Caco-2 (cell line): ENCODE measurements around the gene GPR137B. TPM values are rescaled to one million over a fixed set of nuclear protein-coding genes. Genes with fewer than 3 reads are reported as not detected.

Experiments used
- BruUV-seq: library from RNA; stranded (reverse); fragments of 400-500 nt; replicated peaks from 2 replicates; lab custom pipeline; 2021; lab: Mats Ljungman, UMichigan
- CTCF ChIA-PET: fragments of 300-600 bp; sonication (Branson Sonifier 250); formaldehyde crosslinking; loops from one replicate; lab custom pipeline; 2022; ENCODE audit warnings: antibody characterized with exemption; lab: Charles Lee
- POLR2A ChIA-PET: fragments of 300-600 bp; sonication (Branson Sonifier 250); formaldehyde crosslinking; loops from one replicate; lab custom pipeline; 2022; ENCODE audit warnings: antibody characterized with exemption; lab: Charles Lee
- DNase-seq, 2 experiments: peaks; one replicate each; pipeline versions ENCODE4 v3.0.0 to v3.0.0-alpha.2; 2020 to 2022
- H3K27me3 ChIP-seq: replicated peaks from 2 replicates; pipeline ENCODE4 v1.6.0; 2011; ENCODE audit warnings: low read length; ENCODE audit not compliant: control insufficient read depth, insufficient read depth
- H3K36me3 ChIP-seq: 2 replicates; pipeline ENCODE4 v1.5.1; 2011; ENCODE audit warnings: low read length; ENCODE audit not compliant: control insufficient read depth, insufficient read depth
- H3K4me1 ChIP-seq: fragments of 250-450 bp; sonication (Bioruptor Pico); 2 replicates; pipeline ENCODE4 v1.5.1; 2020; ENCODE audit warnings: mild to moderate bottlenecking
- H3K4me3 ChIP-seq: 2 replicates; pipeline ENCODE4 v1.5.1; 2011; ENCODE audit warnings: low read depth, mild to moderate bottlenecking, control low read depth, low read length
- H3K9me3 ChIP-seq: fragments of 250-450 bp; sonication (Bioruptor Pico); 2 replicates; pipeline ENCODE4 v1.5.1; 2020; ENCODE audit warnings: mild to moderate bottlenecking, moderate library complexity
- H3K27ac Mint-ChIP-seq: one replicate; pipeline ENCODE4 v1.8.0; 2022; ENCODE audit warnings: mixed read lengths; ENCODE audit not compliant: unreplicated experiment
- H3K27me3 Mint-ChIP-seq: one replicate; pipeline ENCODE4 v1.8.0; 2022; ENCODE audit warnings: mixed read lengths; ENCODE audit not compliant: insufficient read depth, unreplicated experiment
- H3K36me3 Mint-ChIP-seq: one replicate; pipeline ENCODE4 v1.8.0; 2022; ENCODE audit warnings: mild to moderate bottlenecking, mixed read lengths; ENCODE audit not compliant: insufficient read depth, unreplicated experiment
- H3K4me1 Mint-ChIP-seq: one replicate; pipeline ENCODE4 v1.8.0; 2022; ENCODE audit warnings: low read depth, mixed read lengths; ENCODE audit not compliant: unreplicated experiment
- H3K4me3 Mint-ChIP-seq: one replicate; pipeline ENCODE4 v1.8.0; 2022; ENCODE audit warnings: mild to moderate bottlenecking, moderate library complexity, mixed read lengths; ENCODE audit not compliant: unreplicated experiment
- H3K9me3 Mint-ChIP-seq: one replicate; pipeline ENCODE4 v1.8.0; 2022; ENCODE audit warnings: mixed read lengths; ENCODE audit not compliant: unreplicated experiment
- intact Hi-C: fragments of 100-400 bp; cut with micrococcal nuclease; formaldehyde crosslinking; loops from one replicate; pipeline ENCODE4 v1.10.0; 2022; ENCODE audit not compliant: unreplicated experiment
- total RNA-seq: library from RNA; stranded (reverse); gene quantifications from 2 replicates; pipeline ENCODE4 v1.2.3, GENCODE V29; 2022
- TF ChIP-seq, protein P1 (sequence below), 2 experiments: fragments of 200-600 bp in 1 of 2; IDR thresholded peaks; 1 replicate in 1 of 2; 2 replicates in 1 of 2; pipeline versions ENCODE4 v1.5.1 to v1.8.0; 2011 to 2022; ENCODE audit warnings: antibody characterized with exemption in 1 of 2, control low read depth in 1 of 2, inconsistent platforms in 1 of 2, low read depth in 1 of 2, low read length in 1 of 2, mild to moderate bottlenecking in 1 of 2, moderate library complexity in 1 of 2; ENCODE audit not compliant: insufficient read depth in 1 of 2, severe bottlenecking in 1 of 2, unreplicated experiment in 1 of 2

The GPR137B gene
- total RNA-seq, 1 experiment from 2014 or later = 5.9 TPM

DNA sequence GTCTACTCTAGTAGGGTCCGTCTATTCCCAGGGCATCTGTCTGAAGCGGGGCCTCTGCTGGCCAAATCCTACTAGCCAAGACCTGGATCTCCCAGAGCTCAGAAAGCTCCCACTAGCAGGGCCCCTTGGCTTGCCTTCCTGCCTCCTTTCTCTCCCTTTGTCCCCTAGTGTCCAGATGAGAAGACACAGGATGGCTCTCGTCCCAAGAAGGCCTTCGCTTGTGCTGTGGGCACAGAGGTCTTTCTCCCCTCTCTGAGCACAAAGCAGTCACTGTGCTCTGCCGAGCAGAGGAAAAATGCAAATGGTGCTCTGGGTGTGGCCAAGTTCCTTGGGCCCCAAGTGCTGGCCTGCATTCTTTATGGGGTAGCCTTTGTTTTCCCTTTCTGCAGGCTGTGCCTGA, 13.0 kb upstream of the GPR137B start:
- POLR2A ChIA-PET = interaction anchor here (0.6 kb wide), 1 partner anchor 54 kb away, joined by 4 read pairs; no protein-coding TSS in a partner anchor
- Histone ChIP-seq H3K27me3 (no peaks in the 10 kb centered on the region), H3K9me3 (no peaks in the 10 kb centered on the region), H3K4me3 (no peak overlapping the region), H3K36me3 (no peaks in the 10 kb centered on the region), H3K4me1 (peaks cover 24% of the 10 kb centered on the region; the same call in 1 of the 2 replicates)
- Mint-ChIP-seq H3K4me3 (no peak overlapping the region), H3K4me1 (peaks cover 6% of the 10 kb centered on the region), H3K27ac (no peak overlapping the region), H3K36me3 (no peaks in the 10 kb centered on the region), H3K9me3 (no peaks in the 10 kb centered on the region), H3K27me3 (no peaks in the 10 kb centered on the region)
- intact Hi-C loops = loop anchor here (2.0 kb wide), 1 partner anchor 13 kb away; the partner anchor contains the start of gene GPR137B
- TF ChIP-seq, protein P1, sequence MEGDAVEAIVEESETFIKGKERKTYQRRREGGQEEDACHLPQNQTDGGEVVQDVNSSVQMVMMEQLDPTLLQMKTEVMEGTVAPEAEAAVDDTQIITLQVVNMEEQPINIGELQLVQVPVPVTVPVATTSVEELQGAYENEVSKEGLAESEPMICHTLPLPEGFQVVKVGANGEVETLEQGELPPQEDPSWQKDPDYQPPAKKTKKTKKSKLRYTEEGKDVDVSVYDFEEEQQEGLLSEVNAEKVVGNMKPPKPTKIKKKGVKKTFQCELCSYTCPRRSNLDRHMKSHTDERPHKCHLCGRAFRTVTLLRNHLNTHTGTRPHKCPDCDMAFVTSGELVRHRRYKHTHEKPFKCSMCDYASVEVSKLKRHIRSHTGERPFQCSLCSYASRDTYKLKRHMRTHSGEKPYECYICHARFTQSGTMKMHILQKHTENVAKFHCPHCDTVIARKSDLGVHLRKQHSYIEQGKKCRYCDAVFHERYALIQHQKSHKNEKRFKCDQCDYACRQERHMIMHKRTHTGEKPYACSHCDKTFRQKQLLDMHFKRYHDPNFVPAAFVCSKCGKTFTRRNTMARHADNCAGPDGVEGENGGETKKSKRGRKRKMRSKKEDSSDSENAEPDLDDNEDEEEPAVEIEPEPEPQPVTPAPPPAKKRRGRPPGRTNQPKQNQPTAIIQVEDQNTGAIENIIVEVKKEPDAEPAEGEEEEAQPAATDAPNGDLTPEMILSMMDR (IDR thresholded peaks at IDR 0.05; ENCODE audit: insufficient read depth in 1 of 2, low read depth in 1 of 2, low read length in 1 of 2, severe bottlenecking in 1 of 2, unreplicated experiment in 1 of 2) = no peak
- BruUV-seq = no TSS peak
- DNase-seq = no peak
- CTCF ChIA-PET = no interaction called here

DNA sequence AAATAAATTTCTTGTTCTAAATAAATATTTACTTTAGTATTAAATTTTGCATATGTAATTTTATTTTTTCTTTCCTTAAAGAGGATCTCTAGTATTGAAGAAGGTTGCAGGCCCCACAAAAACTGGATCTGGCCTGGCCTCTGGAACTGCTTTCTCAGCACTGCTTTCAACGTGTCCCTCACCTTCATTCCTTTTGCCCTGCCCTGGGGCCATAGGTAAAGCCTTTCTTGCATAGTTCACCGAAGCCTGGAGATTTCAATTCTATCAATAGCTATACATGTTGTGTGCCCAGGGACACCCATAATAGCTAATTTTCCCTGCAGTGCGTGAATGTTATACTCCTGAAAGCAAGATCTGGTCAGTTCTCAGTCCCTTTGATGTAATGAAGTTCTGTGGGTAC, 12.0 kb upstream of the GPR137B start:
- Mint-ChIP-seq H3K27me3 (no peaks in the 10 kb centered on the region), H3K27ac (no peak overlapping the region), H3K9me3 (no peaks in the 10 kb centered on the region), H3K36me3 (no peaks in the 10 kb centered on the region), H3K4me3 (no peak overlapping the region), H3K4me1 (peaks cover 6% of the 10 kb centered on the region)
- POLR2A ChIA-PET = no interaction called here
- Histone ChIP-seq H3K36me3 (no peaks in the 10 kb centered on the region), H3K4me1 (peaks cover 24% of the 10 kb centered on the region; the same call in 1 of the 2 replicates), H3K4me3 (no peak overlapping the region), H3K9me3 (no peaks in the 10 kb centered on the region), H3K27me3 (no peaks in the 10 kb centered on the region)
- TF ChIP-seq, protein P1 (IDR thresholded peaks at IDR 0.05; ENCODE audit: insufficient read depth in 1 of 2, low read depth in 1 of 2, low read length in 1 of 2, severe bottlenecking in 1 of 2, unreplicated experiment in 1 of 2) = no peak
- no peak for DNase-seq
- CTCF ChIA-PET = interaction anchor here (0.7 kb wide), 1 partner anchor 40 kb away, joined by 3 read pairs; no protein-coding TSS in a partner anchor
- no TSS peak for BruUV-seq
- intact Hi-C loops = no loop called here

- Histone ChIP-seq H3K4me3 (no peak overlapping the region), H3K4me1 (peaks cover 24% of the 10 kb centered on the region; the same call in 1 of the 2 replicates), H3K36me3 (no peaks in the 10 kb centered on the region), H3K27me3 (no peaks in the 10 kb centered on the region), H3K9me3 (no peaks in the 10 kb centered on the region)
- no peak overlapping the region for H3K27ac Mint-ChIP-seq
- no peak overlapping the region for H3K4me3 Mint-ChIP-seq
- TF ChIP-seq, protein P1 (IDR thresholded peaks at IDR 0.05; ENCODE audit: insufficient read depth in 1 of 2, low read depth in 1 of 2, low read length in 1 of 2, severe bottlenecking in 1 of 2, unreplicated experiment in 1 of 2) = no peak
- no peak for DNase-seq
- intact Hi-C loops = no loop called here
- ChIA-PET CTCF (interaction anchor here (0.6 kb wide), 1 partner anchor 643 kb away, joined by 3 read pairs; no protein-coding TSS in a partner anchor), POLR2A (no interaction called here)
- no TSS peak for BruUV-seq
- peaks cover 6% of the 10 kb centered on the region for H3K4me1 Mint-ChIP-seq
- H3K27me3 Mint-ChIP-seq = no peaks in the 10 kb centered on the region
- no peaks in the 10 kb centered on the region for H3K36me3 Mint-ChIP-seq
- H3K9me3 Mint-ChIP-seq = no peaks in the 10 kb centered on the region
Measured at GRCh38 chr1:236131916-236132315, 10.4 kb upstream of the GPR137B start.
